K562 (cell line): ENCODE measurements around the gene CLEC3B. TPM values are rescaled to one million over a fixed set of nuclear protein-coding genes. Genes with fewer than 3 reads are reported as not detected.

Experiments used
- ARHGAP35 ChIP-seq: fragments of 450-650 bp; IDR thresholded peaks from 2 replicates; pipeline ENCODE4 v1.6.1; 2018; ENCODE audit not compliant: partially characterized antibody
- BACH1 ChIP-seq: fragments of 200-800 bp; sonication (Bioruptor generic); IDR thresholded peaks from 2 replicates; pipeline ENCODE4 v1.6.1; 2016; ENCODE audit warnings: missing genetic modification characterization, missing compliant biosample characterization
- DIDO1 ChIP-seq: fragments of 450-650 bp; IDR thresholded peaks from 2 replicates; pipeline ENCODE4 v1.6.1; 2016; ENCODE audit warnings: low read depth, missing biosample characterization, missing genetic modification characterization
- FOXP1 ChIP-seq: sonication (generic); formaldehyde crosslinking; IDR thresholded peaks from 2 replicates; pipeline ENCODE4 v1.8.0; 2022; ENCODE audit warnings: mild to moderate bottlenecking, missing genetic modification reagents
- HEY1 ChIP-seq: fragments of 250-450 bp; sonication (Bioruptor Pico); IDR thresholded peaks from 2 replicates; pipeline ENCODE4 v1.5.0; 2020; ENCODE audit warnings: mild to moderate bottlenecking, moderate library complexity, borderline replicate concordance
- NEUROD1 ChIP-seq: fragments of 150-350 bp; IDR thresholded peaks from 2 replicates; pipeline ENCODE4 v1.6.1; 2014; ENCODE audit warnings: borderline replicate concordance, low read length, low read depth; ENCODE audit not compliant: partially characterized antibody
- RBM15 ChIP-seq: fragments of 200-400 bp; formaldehyde crosslinking; IDR thresholded peaks from 2 replicates; pipeline ENCODE4 v1.6.1; 2018; ENCODE audit warnings: mild to moderate bottlenecking, low read length, moderate library complexity; ENCODE audit not compliant: insufficient read depth
- RNF2 ChIP-seq: sonication (generic); IDR thresholded peaks from 2 replicates; pipeline ENCODE4 v1.6.1; 2016
- TAF15 ChIP-seq: fragments of 200-400 bp; formaldehyde crosslinking; IDR thresholded peaks from 2 replicates; pipeline ENCODE4 v1.6.1; 2017; ENCODE audit warnings: mild to moderate bottlenecking, low read depth, low read length, moderate library complexity
- XRCC5 ChIP-seq: fragments of 200-400 bp; formaldehyde crosslinking; IDR thresholded peaks from 2 replicates; pipeline ENCODE4 v1.6.1; 2017; ENCODE audit warnings: low read depth, mild to moderate bottlenecking, low read length
- ZNF76 ChIP-seq: fragments of 250-450 bp; sonication (Bioruptor Pico); IDR thresholded peaks from 2 replicates; pipeline ENCODE4 v1.4.0; 2020; ENCODE audit warnings: mild to moderate bottlenecking, moderate library complexity, borderline replicate concordance
- polyA plus RNA-seq, 8 experiments: library from polyadenylated mRNA; depleted of rRNA in 4 of 8; stranded (reverse) in 5 of 8; unstranded in 3 of 8; fragments of >200 nt; fragmentation: Nextera tagmentation in 2 of 8; fragmentation: Illumina TruSeq in 1 of 8; extraction: Ambion mirVana in 2 of 8; extraction: Trizol in 1 of 8; gene quantifications; 2 replicates each; pipeline versions ENCODE4 v1.2.1 to v1.2.3, GENCODE V29; 2011 to 2014; ENCODE audit warnings: inconsistent platforms in 1 of 8, missing spikeins in 1 of 8
- total RNA-seq, 7 experiments: library from RNA; depleted of rRNA in 6 of 7; stranded (reverse); fragments of >200 nt in 6 of 7; fragmentation: Illumina TruSeq in 2 of 7; extraction: Trizol in 2 of 7; gene quantifications; 2 replicates each; pipeline versions ENCODE4 v1.2.1 to v1.2.3, GENCODE V29; 2011 to 2021; ENCODE audit warnings: low replicate concordance in 1 of 7
- TF ChIP-seq, protein P1 (sequence below): fragments of 450-650 bp; IDR thresholded peaks from 2 replicates; pipeline ENCODE4 v1.6.1; 2017; ENCODE audit warnings: antibody characterized with exemption, mild to moderate bottlenecking
- TF ChIP-seq, protein P2 (sequence below): sonication (generic); formaldehyde crosslinking; IDR thresholded peaks from 2 replicates; pipeline ENCODE4 v1.8.0; 2023; ENCODE audit warnings: missing genetic modification reagents, mild to moderate bottlenecking, borderline replicate concordance
- TF ChIP-seq, protein P3 (sequence below): fragments of 200-800 bp; sonication (Bioruptor generic); IDR thresholded peaks from 2 replicates; pipeline ENCODE4 v1.6.1; 2017; ENCODE audit warnings: missing genetic modification characterization, missing compliant biosample characterization
- TF ChIP-seq, protein P4 (sequence below), 2 experiments: fragments of 200-800 bp in 1 of 2; sonication (Bioruptor generic) in 1 of 2; sonication (generic) in 1 of 2; formaldehyde crosslinking in 1 of 2; IDR thresholded peaks in 1 of 2; conservative IDR thresholded peaks in 1 of 2; 2 replicates each; pipeline versions ENCODE4 v1.5.0 to v1.6.1; 2016 to 2020; ENCODE audit warnings: missing compliant biosample characterization in 1 of 2, missing genetic modification characterization in 1 of 2, missing genetic modification reagents in 1 of 2

The CLEC3B gene
- total and polyA plus RNA-seq, 9 of the 15 experiments (the other 6 are each of a cell fraction or from before 2014, with no cell fraction given), result not detected

GRCh38 chr3:45041666-45042065 is 15.6 kb downstream of the CLEC3B start (continued):
- TF ChIP-seq, protein P1, sequence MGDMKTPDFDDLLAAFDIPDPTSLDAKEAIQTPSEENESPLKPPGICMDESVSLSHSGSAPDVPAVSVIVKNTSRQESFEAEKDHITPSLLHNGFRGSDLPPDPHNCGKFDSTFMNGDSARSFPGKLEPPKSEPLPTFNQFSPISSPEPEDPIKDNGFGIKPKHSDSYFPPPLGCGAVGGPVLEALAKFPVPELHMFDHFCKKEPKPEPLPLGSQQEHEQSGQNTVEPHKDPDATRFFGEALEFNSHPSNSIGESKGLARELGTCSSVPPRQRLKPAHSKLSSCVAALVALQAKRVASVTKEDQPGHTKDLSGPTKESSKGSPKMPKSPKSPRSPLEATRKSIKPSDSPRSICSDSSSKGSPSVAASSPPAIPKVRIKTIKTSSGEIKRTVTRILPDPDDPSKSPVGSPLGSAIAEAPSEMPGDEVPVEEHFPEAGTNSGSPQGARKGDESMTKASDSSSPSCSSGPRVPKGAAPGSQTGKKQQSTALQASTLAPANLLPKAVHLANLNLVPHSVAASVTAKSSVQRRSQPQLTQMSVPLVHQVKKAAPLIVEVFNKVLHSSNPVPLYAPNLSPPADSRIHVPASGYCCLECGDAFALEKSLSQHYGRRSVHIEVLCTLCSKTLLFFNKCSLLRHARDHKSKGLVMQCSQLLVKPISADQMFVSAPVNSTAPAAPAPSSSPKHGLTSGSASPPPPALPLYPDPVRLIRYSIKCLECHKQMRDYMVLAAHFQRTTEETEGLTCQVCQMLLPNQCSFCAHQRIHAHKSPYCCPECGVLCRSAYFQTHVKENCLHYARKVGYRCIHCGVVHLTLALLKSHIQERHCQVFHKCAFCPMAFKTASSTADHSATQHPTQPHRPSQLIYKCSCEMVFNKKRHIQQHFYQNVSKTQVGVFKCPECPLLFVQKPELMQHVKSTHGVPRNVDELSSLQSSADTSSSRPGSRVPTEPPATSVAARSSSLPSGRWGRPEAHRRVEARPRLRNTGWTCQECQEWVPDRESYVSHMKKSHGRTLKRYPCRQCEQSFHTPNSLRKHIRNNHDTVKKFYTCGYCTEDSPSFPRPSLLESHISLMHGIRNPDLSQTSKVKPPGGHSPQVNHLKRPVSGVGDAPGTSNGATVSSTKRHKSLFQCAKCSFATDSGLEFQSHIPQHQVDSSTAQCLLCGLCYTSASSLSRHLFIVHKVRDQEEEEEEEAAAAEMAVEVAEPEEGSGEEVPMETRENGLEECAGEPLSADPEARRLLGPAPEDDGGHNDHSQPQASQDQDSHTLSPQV, result peak; percentile 31; the same call in 1 of the 2 replicates
- TF ChIP-seq, protein P2, sequence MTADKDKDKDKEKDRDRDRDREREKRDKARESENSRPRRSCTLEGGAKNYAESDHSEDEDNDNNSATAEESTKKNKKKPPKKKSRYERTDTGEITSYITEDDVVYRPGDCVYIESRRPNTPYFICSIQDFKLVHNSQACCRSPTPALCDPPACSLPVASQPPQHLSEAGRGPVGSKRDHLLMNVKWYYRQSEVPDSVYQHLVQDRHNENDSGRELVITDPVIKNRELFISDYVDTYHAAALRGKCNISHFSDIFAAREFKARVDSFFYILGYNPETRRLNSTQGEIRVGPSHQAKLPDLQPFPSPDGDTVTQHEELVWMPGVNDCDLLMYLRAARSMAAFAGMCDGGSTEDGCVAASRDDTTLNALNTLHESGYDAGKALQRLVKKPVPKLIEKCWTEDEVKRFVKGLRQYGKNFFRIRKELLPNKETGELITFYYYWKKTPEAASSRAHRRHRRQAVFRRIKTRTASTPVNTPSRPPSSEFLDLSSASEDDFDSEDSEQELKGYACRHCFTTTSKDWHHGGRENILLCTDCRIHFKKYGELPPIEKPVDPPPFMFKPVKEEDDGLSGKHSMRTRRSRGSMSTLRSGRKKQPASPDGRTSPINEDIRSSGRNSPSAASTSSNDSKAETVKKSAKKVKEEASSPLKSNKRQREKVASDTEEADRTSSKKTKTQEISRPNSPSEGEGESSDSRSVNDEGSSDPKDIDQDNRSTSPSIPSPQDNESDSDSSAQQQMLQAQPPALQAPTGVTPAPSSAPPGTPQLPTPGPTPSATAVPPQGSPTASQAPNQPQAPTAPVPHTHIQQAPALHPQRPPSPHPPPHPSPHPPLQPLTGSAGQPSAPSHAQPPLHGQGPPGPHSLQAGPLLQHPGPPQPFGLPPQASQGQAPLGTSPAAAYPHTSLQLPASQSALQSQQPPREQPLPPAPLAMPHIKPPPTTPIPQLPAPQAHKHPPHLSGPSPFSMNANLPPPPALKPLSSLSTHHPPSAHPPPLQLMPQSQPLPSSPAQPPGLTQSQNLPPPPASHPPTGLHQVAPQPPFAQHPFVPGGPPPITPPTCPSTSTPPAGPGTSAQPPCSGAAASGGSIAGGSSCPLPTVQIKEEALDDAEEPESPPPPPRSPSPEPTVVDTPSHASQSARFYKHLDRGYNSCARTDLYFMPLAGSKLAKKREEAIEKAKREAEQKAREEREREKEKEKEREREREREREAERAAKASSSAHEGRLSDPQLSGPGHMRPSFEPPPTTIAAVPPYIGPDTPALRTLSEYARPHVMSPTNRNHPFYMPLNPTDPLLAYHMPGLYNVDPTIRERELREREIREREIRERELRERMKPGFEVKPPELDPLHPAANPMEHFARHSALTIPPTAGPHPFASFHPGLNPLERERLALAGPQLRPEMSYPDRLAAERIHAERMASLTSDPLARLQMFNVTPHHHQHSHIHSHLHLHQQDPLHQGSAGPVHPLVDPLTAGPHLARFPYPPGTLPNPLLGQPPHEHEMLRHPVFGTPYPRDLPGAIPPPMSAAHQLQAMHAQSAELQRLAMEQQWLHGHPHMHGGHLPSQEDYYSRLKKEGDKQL (CRISPR knock-in tag), result no peak
- TF ChIP-seq ZNF76 (CRISPR knock-in tag), result no peak
- TF ChIP-seq RBM15, result no peak
- TF ChIP-seq BACH1 (tag), result peak; percentile 58; the same call in 1 of the 2 replicates
- peak; percentile 6; the same call in 1 of the 2 replicates for TF ChIP-seq FOXP1 (CRISPR knock-in tag)
- no peak for TF ChIP-seq TAF15
- no peak for TF ChIP-seq DIDO1 (tag)
- no peak for TF ChIP-seq XRCC5
- TF ChIP-seq, protein P3, sequence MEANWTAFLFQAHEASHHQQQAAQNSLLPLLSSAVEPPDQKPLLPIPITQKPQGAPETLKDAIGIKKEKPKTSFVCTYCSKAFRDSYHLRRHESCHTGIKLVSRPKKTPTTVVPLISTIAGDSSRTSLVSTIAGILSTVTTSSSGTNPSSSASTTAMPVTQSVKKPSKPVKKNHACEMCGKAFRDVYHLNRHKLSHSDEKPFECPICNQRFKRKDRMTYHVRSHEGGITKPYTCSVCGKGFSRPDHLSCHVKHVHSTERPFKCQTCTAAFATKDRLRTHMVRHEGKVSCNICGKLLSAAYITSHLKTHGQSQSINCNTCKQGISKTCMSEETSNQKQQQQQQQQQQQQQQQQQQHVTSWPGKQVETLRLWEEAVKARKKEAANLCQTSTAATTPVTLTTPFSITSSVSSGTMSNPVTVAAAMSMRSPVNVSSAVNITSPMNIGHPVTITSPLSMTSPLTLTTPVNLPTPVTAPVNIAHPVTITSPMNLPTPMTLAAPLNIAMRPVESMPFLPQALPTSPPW, result no peak
- no peak for TF ChIP-seq ARHGAP35
- TF ChIP-seq HEY1 (CRISPR knock-in tag), result no peak
- TF ChIP-seq, protein P4, sequence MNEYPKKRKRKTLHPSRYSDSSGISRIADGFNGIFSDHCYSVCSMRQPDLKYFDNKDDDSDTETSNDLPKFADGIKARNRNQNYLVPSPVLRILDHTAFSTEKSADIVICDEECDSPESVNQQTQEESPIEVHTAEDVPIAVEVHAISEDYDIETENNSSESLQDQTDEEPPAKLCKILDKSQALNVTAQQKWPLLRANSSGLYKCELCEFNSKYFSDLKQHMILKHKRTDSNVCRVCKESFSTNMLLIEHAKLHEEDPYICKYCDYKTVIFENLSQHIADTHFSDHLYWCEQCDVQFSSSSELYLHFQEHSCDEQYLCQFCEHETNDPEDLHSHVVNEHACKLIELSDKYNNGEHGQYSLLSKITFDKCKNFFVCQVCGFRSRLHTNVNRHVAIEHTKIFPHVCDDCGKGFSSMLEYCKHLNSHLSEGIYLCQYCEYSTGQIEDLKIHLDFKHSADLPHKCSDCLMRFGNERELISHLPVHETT (CRISPR knock-in tag; conservative IDR thresholded peaks at IDR 0.05 in 1 of 2, IDR thresholded peaks at IDR 0.05 in 1 of 2), result peak in 1 of 2 experiments; percentile 61; a peak in 1 of 4 replicates
- no peak for TF ChIP-seq NEUROD1
- TF ChIP-seq RNF2, result no peak
